Right lobe of liver (tissue), 6 donors: Measurements from ENCODE around the gene SEMA3E. TPM values are rescaled to one million over a fixed set of nuclear protein-coding genes. Genes with fewer than 3 reads are reported as not detected.

ENCODE experiments used
- ATAC-seq, 4 donors: fragments of 200-7000 bp; cut with Tn5 transposase; one replicate each; pipeline ENCODE4 v1.9.1; 2020; ENCODE audit warnings: mild to moderate bottlenecking in 4 of 4, moderate library complexity in 4 of 4
- DNase-seq, 3 donors: peaks; one replicate each; pipeline ENCODE4 v3.0.0-alpha.2; 2020
- H3K27ac ChIP-seq, 3 donors: fragments of 200-600 bp; one replicate each; pipeline ENCODE4 v1.8.0; 2022
- H3K27me3 ChIP-seq, 2 donors: fragments of 200-600 bp; one replicate each; pipeline ENCODE4 v1.8.0; 2022
- H3K36me3 ChIP-seq, 4 donors: fragments of 200-600 bp; sonication (generic) in 1 of 4; one replicate each; pipeline versions ENCODE4 v1.5.1 to v1.8.0; 2017 to 2022; ENCODE audit warnings: control low read depth in 1 of 4
- H3K4me1 ChIP-seq, 4 donors: fragments of 200-600 bp; sonication (generic) in 1 of 4; one replicate each; pipeline versions ENCODE4 v1.5.1 to v1.8.0; 2017 to 2022; ENCODE audit warnings: control low read depth in 1 of 4
- H3K4me3 ChIP-seq, 3 donors: fragments of 200-600 bp; one replicate each; pipeline ENCODE4 v1.8.0; 2022
- H3K9me3 ChIP-seq, 4 donors: fragments of 200-600 bp; sonication (generic) in 1 of 4; one replicate each; pipeline versions ENCODE4 v1.5.1 to v1.8.0; 2017 to 2022; ENCODE audit warnings: control low read depth in 1 of 4
- POLR2A ChIP-seq: fragments of 450-650 bp; IDR thresholded peaks from one replicate; pipeline ENCODE4 v1.6.1; 2017; ENCODE audit warnings: antibody characterized with exemption, mild to moderate bottlenecking
- WGBS: methylation state at CpG from one replicate; pipeline ENCODE4 v1.1.6; 2018; ENCODE audit warnings: low coverage, low lambda C conversion rate; ENCODE audit not compliant: insufficient coverage; ENCODE audit errors: missing lambda C conversion rate; 5-methylcytosine and 5-hydroxymethylcytosine counted together
- intact Hi-C, 2 donors: fragments of 100-400 bp; cut with DNase I; formaldehyde crosslinking; loops; one replicate each; pipeline versions ENCODE4 v1.11.2 to v1.14.1; 2022
- total RNA-seq, 6 experiments: library from RNA; depleted of rRNA in 2 of 6; stranded (reverse); fragments of >200 nt in 2 of 6; fragmentation: NEBNext Ultra II Directional in 3 of 6; extraction: Animal tissue kit (Norgen Biotek cat#: 25700) in 3 of 6; gene quantifications; one replicate each; pipeline versions ENCODE4 v1.1.0 to v1.2.4, GENCODE V29; 2016 to 2023
- TF ChIP-seq, protein P1 (sequence below), 4 donors: fragments of 200-600 bp in 3 of 4; fragments of 450-650 bp in 1 of 4; IDR thresholded peaks; one replicate each; pipeline versions ENCODE4 v1.5.1 to v1.8.0; 2016 to 2022; ENCODE audit warnings: antibody characterized with exemption in 4 of 4, mild to moderate bottlenecking in 2 of 4
- donor health status: DM: no; HTN: yes; CAD: no.
- donor health status: DM: no; HTN: no; CAD: no.
- donor health status: DM: no; HTN: no; CAD: no.
- donor health status: DM: no; HTN: yes; CAD: no.
- donor health status: DM: no; HTN: yes; CAD: no.

SEMA3E gene
- total RNA-seq, 6 experiments from 2014 or later, result 0.06 to 1.0 (median 0.32) TPM

DNA sequence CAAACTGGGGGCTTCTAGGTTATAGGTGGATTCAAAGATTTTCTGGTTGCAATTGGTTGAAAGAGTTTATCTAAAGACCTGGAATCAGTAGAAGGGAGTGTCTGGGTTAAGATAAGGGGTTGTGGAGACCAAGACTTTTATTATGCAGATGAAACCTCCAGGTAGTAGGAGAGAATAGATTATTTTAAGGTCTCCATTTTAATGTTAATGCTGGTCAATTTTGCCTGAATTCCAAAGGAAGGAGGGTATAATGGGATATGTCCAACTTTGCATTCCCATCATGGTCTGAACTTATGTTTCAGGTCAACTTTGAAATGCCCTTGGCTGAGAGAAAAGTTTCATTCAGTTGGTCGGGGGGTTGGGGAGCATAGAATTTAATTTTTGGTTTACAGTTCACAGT, 44.3 kb upstream of the SEMA3E start:
- H3K36me3 ChIP-seq, result no peaks in the 10 kb centered on the region
- no peak for TF ChIP-seq POLR2A
- TF ChIP-seq, protein P1, sequence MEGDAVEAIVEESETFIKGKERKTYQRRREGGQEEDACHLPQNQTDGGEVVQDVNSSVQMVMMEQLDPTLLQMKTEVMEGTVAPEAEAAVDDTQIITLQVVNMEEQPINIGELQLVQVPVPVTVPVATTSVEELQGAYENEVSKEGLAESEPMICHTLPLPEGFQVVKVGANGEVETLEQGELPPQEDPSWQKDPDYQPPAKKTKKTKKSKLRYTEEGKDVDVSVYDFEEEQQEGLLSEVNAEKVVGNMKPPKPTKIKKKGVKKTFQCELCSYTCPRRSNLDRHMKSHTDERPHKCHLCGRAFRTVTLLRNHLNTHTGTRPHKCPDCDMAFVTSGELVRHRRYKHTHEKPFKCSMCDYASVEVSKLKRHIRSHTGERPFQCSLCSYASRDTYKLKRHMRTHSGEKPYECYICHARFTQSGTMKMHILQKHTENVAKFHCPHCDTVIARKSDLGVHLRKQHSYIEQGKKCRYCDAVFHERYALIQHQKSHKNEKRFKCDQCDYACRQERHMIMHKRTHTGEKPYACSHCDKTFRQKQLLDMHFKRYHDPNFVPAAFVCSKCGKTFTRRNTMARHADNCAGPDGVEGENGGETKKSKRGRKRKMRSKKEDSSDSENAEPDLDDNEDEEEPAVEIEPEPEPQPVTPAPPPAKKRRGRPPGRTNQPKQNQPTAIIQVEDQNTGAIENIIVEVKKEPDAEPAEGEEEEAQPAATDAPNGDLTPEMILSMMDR (IDR thresholded peaks at IDR 0.05), result no peak
- H3K4me3 ChIP-seq, result no peak overlapping the region
- H3K27me3 ChIP-seq, result no peaks in the 10 kb centered on the region
- no peak overlapping the region for H3K27ac ChIP-seq
- H3K9me3 ChIP-seq, result no peaks in the 10 kb centered on the region
- H3K4me1 ChIP-seq, result no peaks in the 10 kb centered on the region
- ATAC-seq (no peak), DNase-seq (no peak)
- intact Hi-C loops, result no loop called here
- WGBS, result 47% methylated on average over 1 of the region's 1 CpG

GRCh38 chr7:83691095-83691494, 42.2 kb upstream of the SEMA3E start:
- no peak for ATAC-seq
- intact Hi-C loops, result no loop called here
- Histone ChIP-seq H3K27me3 (no peaks in the 10 kb centered on the region), H3K27ac (no peak overlapping the region), H3K36me3 (no peaks in the 10 kb centered on the region), H3K4me1 (no peaks in the 10 kb centered on the region), H3K9me3 (no peaks in the 10 kb centered on the region), H3K4me3 (no peak overlapping the region)
- 27% methylated on average over 4 of the region's 4 CpGs for WGBS
- no peak for DNase-seq
- TF ChIP-seq, protein P1 (IDR thresholded peaks at IDR 0.05), result no peak
- no peak for TF ChIP-seq POLR2A

DNA sequence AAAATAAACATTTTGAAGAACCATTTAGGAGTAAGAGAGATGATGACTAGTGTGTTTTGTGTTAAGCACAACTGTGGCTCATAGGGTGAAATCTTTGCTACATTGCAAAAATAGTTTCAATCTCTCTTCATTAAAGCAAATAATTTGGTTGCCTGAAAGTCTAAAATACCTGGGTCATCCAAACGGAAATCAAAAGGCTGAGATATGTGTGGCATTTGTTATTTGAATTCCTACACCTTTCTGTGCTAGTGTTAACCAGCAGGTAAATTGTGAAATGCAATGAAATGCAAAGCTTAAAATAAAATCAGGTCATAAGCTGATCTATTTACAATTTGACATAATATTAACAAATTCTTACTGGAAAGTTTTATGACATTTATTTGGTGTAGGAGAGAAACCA, 40.9 kb upstream of the SEMA3E start:
- H3K4me3 ChIP-seq, result no peak overlapping the region
- 35% methylated on average over 1 of the region's 1 CpG for WGBS
- H3K27ac ChIP-seq, result no peak overlapping the region
- no peaks in the 10 kb centered on the region for H3K9me3 ChIP-seq
- H3K4me1 ChIP-seq, result no peaks in the 10 kb centered on the region
- TF ChIP-seq, protein P1 (IDR thresholded peaks at IDR 0.05), result no peak
- no peak for TF ChIP-seq POLR2A
- no peaks in the 10 kb centered on the region for H3K36me3 ChIP-seq
- no peaks in the 10 kb centered on the region for H3K27me3 ChIP-seq
- DNase-seq (no peak), ATAC-seq (no peak)
- intact Hi-C loops, result no loop called here

DNA sequence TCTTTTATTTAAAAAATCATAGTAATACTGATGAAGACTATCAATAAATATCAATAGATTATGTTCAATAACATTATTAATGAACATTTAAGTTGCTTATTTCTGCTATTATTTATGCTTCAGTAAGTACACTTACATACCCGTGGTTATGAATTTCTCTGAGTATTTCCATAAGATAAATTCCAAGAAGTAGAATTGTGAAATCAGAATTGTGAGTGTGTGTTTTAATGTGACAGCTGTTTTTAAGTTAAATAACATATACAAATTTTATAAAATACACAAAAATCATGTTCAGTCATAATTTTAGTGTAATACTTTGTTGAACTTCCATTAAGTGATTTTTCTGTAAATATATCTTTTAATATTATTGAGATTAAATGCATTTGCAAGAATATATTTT, 37.5 kb upstream of the SEMA3E start:
- no peak for DNase-seq

More for the DNA sequence above, 37.5 kb upstream of the SEMA3E start:
- no peak overlapping the region for H3K4me3 ChIP-seq
- 61% methylated on average over 1 of the region's 1 CpG for whole genome bisulfite sequencing
- TF ChIP-seq, protein P1 (IDR thresholded peaks at IDR 0.05), result no peak
- TF ChIP-seq POLR2A, result no peak
- no peaks in the 10 kb centered on the region for H3K4me1 ChIP-seq
- no peaks in the 10 kb centered on the region for H3K9me3 ChIP-seq
- H3K36me3 ChIP-seq, result no peaks in the 10 kb centered on the region
- H3K27ac ChIP-seq, result no peak overlapping the region
- H3K27me3 ChIP-seq, result no peaks in the 10 kb centered on the region
- intact Hi-C loops, result no loop called here
- no peak for ATAC-seq
